Subcutaneous adipose tissue (tissue), 4 donors: ENCODE results near the gene KDM4C. TPM values are rescaled to one million over a fixed set of nuclear protein-coding genes. Genes with fewer than 3 reads are reported as not detected.

Source experiments
- total RNA-seq, 4 donors: library from RNA; depleted of rRNA; stranded (reverse); fragments of >200 nt; gene quantifications; one replicate each; pipeline ENCODE4 v1.1.0, GENCODE V29; 2016
- TF ChIP-seq, protein P1 (sequence below): fragments of 450-650 bp; IDR thresholded peaks from one replicate; pipeline ENCODE4 v1.5.1; 2016; ENCODE audit warnings: low read depth, mild to moderate bottlenecking, control low read depth, antibody characterized with exemption, moderate library complexity

KDM4C gene
- total RNA-seq, 4 donors from 2014 or later, result 31.6 to 37.2 (median 34.0) TPM

DNA sequence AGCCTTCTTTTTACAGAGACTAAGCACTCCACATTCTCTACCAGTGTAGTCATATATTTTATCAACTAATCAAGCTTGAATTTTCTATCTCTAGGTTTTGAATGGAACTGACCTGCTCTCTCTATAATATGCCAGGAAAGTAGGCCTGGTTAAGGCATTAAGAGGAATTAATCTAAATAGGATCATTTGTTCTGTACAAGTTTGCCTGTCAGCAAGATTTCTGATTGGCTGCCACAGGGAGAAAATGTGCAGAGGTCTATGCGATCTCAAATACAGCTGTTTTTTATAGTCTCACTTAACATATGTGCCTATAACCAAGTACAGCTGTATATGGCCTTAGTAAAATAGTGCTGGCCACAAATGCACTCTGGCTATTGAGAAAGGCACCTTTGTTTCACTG, 418.8 kb downstream of the KDM4C start:
- TF ChIP-seq, protein P1, sequence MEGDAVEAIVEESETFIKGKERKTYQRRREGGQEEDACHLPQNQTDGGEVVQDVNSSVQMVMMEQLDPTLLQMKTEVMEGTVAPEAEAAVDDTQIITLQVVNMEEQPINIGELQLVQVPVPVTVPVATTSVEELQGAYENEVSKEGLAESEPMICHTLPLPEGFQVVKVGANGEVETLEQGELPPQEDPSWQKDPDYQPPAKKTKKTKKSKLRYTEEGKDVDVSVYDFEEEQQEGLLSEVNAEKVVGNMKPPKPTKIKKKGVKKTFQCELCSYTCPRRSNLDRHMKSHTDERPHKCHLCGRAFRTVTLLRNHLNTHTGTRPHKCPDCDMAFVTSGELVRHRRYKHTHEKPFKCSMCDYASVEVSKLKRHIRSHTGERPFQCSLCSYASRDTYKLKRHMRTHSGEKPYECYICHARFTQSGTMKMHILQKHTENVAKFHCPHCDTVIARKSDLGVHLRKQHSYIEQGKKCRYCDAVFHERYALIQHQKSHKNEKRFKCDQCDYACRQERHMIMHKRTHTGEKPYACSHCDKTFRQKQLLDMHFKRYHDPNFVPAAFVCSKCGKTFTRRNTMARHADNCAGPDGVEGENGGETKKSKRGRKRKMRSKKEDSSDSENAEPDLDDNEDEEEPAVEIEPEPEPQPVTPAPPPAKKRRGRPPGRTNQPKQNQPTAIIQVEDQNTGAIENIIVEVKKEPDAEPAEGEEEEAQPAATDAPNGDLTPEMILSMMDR, result no peak

DNA sequence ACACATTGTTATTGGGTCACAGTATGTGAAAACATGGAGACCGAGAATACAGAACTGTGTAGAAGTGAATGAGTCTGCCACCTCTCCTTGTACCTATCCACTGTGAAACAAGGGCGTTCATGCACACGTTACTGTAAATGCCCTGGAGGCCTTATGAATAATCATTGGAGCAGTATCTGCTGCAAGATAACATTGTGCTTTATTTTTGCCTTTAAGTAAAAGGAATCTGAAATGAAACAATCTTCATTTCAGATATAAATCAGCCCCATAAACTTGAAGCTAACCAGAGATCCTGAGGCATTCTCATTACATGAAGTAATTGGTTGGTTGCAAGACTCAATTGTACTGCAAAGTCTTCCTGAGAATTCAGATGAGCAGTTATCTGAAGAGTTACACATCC, 419.6 kb downstream of the KDM4C start:
- TF ChIP-seq, protein P1, result no peak

DNA sequence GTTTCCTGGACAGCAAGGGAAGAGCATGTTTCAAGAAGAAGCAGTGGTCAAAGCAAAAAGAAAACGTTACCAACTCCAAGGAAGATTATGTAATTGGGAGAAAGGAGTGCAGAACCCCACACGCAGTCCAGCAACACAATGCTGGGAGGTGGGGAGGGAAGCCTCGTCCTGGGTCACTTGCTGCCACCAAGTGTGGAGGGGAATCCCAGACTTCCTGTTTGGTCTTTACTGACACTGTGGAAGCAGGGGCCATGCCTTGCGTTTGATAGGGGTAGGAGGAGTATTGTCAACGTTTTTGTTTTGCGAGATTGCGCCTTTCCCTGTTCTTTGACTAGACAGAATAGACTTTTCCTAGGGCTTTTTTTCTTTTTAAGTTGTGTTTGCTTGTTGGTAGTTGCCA, 421.0 kb downstream of the KDM4C start:
- TF ChIP-seq, protein P1, result no peak

DNA sequence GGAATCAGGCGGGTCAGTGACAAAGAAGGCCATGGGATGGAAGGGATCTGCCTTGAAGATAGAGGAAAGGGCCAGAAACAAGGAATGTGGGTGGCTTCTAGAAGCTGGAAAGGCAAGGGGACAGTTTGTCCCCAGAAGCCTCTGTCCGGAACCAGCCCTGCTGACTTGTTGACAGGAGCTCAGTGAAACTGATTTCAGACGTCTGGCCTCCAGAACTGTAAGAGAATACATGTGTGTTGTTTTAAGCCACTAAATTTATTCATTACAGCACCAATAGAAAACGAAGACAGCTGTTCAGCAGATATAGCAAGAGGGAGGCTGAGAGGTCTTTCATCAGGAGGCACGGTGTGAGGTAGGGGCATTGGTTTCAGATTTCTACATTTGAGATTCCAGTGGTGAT, 422.5 kb downstream of the KDM4C start:
- TF ChIP-seq, protein P1, result no peak

DNA sequence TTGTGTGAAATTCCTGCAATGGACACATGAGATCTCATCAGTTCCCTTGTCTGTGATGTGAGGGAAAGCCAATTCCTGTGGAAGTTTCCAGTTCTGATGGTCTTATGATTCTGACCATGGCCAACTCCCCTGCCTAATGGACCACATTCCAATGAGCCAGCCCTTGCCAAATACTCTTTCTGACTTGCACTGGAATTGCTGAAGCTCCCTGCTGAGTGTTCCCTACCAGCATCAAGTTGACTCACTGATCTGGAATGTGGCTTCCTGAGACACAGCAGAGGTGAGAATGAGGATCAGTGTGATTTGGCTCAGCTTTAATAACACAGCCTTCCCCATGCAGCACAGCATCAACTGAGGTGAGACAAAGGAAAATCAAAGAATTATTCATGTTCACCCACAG, 427.8 kb downstream of the KDM4C start:
- TF ChIP-seq, protein P1, result no peak

DNA sequence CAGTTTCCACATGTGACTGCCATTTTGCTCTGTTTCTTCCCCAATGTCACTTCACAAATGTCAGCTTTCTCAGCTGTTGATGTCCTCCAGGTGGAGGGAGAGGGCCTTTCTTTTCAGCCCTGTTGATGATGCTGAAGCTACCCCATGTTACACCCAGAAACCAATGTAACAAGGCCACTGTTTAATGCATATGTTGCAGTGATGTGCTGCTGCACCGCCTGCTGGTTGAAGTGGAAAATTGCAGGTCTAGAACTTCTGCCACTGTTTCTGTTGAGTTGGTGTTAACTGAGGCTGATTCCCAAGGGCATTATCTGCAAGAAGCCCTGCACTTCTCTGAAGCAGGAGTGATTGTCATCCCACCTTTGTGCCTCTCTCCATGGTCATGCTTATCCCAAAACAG, 428.4 kb downstream of the KDM4C start:
- TF ChIP-seq, protein P1, result no peak

DNA sequence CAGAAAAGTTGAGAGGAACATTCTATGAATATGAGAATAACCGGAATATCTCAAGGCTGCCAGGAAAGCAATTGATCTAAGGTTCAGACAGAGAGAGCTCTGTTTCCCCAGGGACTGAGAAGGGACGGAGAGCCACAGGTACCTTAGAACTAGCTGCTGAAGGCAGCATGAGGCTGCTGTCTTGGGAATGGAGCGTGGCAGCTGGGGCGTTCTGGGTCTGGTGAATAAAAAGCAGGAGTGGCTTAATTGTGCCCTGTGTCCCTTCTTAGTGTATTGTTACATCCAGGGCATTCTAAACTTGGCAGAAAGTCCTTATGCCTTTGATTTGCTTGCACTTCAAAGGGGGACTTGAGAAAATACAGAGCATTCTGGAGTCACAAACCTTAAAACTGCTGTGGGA, 434.5 kb downstream of the KDM4C start:
- TF ChIP-seq, protein P1, result no peak
